Naive B cell (primary cell): ENCODE data around the gene MRPS22. TPM values are rescaled to one million over a fixed set of nuclear protein-coding genes. Genes with fewer than 3 reads are reported as not detected.

Experiments used
- ATAC-seq, 2 donors: fragments of 150-1000 bp; cut with Tn5 transposase; 2 replicates each; pipeline ENCODE4 v1.10.0; 2021; ENCODE audit warnings: low read depth in 2 of 2, mild to moderate bottlenecking in 2 of 2, moderate library complexity in 2 of 2
- DNase-seq: peaks from one replicate; pipeline ENCODE4 v3.0.0; 2022
- H3K27ac Mint-ChIP-seq, 6 donors: one replicate each; pipeline ENCODE4 v1.8.0; 2020 to 2022; ENCODE audit warnings: mild to moderate bottlenecking in 6 of 6, mixed read lengths in 6 of 6, moderate library complexity in 5 of 6, inconsistent platforms in 2 of 6
- H3K27me3 Mint-ChIP-seq, 3 donors: one replicate each; pipeline ENCODE4 v1.8.0; 2021 to 2022; ENCODE audit warnings: mixed read lengths in 3 of 3, mild to moderate bottlenecking in 1 of 3
- H3K36me3 Mint-ChIP-seq, 2 donors: one replicate each; pipeline ENCODE4 v1.8.0; 2020 to 2022; ENCODE audit warnings: mixed read lengths in 2 of 2, inconsistent platforms in 1 of 2, mild to moderate bottlenecking in 1 of 2
- H3K4me1 Mint-ChIP-seq, 3 donors: one replicate each; pipeline ENCODE4 v1.8.0; 2020 to 2022; ENCODE audit warnings: mixed read lengths in 3 of 3, inconsistent platforms in 1 of 3, mild to moderate bottlenecking in 1 of 3, moderate library complexity in 1 of 3
- H3K4me3 Mint-ChIP-seq, 8 donors: one replicate each; pipeline ENCODE4 v1.8.0; 2020 to 2022; ENCODE audit warnings: mild to moderate bottlenecking in 8 of 8, mixed read lengths in 8 of 8, moderate library complexity in 8 of 8, inconsistent platforms in 2 of 8
- H3K9me3 Mint-ChIP-seq, 7 donors: one replicate each; pipeline ENCODE4 v1.8.0; 2020 to 2022; ENCODE audit warnings: mixed read lengths in 7 of 7, mild to moderate bottlenecking in 5 of 7, inconsistent platforms in 2 of 7, moderate library complexity in 1 of 7
- polyA plus RNA-seq, 6 donors: library from polyadenylated mRNA; unstranded; fragments of 300-500 nt; fragmentation: Illumina TruSeq; gene quantifications; one replicate each; pipeline ENCODE4 v1.2.3, GENCODE V29; 2021; ENCODE audit warnings: low read depth in 6 of 6

Gene MRPS22
- polyA plus RNA-seq, 6 donors from 2014 or later, result 31.8 to 62.8 (median 40.6) TPM

DNA sequence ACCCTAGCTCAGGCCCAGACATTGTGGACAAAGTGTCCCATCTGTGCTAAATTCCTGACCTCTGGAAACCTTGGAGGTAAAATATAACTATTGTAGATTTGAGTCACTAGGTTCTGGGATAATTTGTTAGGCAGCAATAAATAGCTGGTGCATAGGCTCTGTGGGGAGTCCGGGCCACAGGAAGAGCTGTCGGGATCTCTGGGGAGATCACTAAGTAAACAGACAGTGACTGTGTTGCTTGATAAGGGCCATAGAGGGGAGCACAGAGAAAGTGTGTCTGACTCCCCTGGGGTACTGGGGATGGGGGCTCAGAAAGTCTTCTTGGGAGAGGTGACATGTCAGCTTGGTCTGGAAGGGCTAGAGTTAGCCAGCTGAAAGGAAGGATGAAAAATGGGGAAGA lies 37.7 kb upstream of the MRPS22 start:
- H3K4me1 Mint-ChIP-seq, result no peaks in the 10 kb centered on the region
- ATAC-seq (no peak), DNase-seq (no peak)
- H3K4me3 Mint-ChIP-seq, result no peak overlapping the region
- no peaks in the 10 kb centered on the region for H3K9me3 Mint-ChIP-seq
- peaks cover 6 to 20% (median 17%) of the 10 kb centered on the region in 3 donors for H3K27me3 Mint-ChIP-seq
- H3K27ac Mint-ChIP-seq, result peak overlapping the region in 1 of 6 donors; percentile 71
- H3K36me3 Mint-ChIP-seq, result no peaks in the 10 kb centered on the region

DNA sequence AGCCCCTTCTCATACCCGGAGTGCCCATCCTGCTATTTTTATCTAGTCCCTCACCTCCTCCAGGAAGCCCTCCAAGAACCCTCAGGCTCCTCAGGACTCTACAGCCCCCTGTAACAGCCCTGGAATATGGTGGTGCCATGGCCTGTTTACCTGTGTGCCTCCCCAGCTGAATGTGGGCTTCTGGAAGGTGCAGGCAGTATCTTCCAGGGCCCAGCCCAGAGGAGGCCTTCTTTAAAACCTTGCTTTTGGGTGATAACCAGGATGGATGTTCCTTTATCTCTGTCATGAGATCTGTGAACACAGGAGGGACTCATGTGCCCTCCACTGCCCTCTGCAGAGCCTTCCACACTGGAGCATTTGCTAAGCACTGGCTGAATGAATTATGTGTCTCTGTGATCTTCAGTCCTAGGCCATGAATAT lies 36.7 kb upstream of the MRPS22 start:
- Mint-ChIP-seq H3K27ac (no peak overlapping the region), H3K4me1 (no peaks in the 10 kb centered on the region), H3K36me3 (no peaks in the 10 kb centered on the region), H3K27me3 (peaks cover 6 to 25% (median 16%) of the 10 kb centered on the region in 3 donors), H3K9me3 (no peaks in the 10 kb centered on the region), H3K4me3 (no peak overlapping the region)
- ATAC-seq (no peak), DNase-seq (no peak)

DNA sequence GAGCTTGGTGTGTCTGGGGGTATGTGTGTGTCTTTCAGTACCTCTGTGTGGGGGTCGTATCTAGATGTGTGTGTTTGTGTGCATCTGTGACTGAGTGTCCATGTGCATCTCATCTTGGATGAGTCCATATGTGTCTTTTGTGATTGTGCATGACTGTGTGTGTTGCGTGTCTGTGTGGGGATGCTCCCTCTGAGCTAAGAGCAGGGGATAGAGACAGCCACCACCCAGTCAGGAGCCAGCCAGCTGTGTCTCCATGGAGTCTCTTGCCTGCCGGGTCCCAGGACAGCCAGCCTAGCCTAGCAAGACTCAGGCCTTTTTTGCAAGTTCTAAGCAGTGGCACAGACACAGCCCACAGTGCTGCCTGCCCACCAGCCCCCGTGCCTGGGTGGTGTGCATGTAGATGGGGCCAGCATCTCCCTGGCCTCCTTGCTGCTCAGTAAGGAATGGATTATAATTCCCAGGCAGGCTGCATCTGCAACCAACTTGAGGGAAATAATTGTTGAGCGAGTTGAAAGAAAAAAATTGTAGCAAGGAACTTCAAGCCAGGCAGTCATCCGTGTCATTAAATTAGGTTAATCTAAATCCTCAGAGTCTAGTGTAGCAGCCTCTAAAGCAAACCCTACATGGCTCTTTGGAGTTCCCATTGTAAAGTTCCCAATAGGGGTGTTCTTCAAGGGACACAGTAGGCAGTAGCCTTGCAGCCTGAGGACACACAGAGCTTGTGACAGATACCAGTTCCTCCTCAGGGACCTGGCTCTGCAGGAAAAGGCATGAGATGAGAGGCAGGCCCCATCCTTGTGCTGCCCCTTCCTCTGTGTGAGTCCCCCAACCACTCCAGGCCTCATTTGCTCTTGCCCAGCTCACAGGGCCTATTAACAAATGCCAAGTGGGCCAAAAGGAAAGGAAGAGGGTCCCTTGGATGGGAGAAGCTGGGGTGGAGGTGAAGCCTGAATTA lies 35.9 kb upstream of the MRPS22 start:
- H3K4me1 Mint-ChIP-seq, result no peaks in the 10 kb centered on the region
- no peak overlapping the region for H3K27ac Mint-ChIP-seq
- ATAC-seq (no peak), DNase-seq (no peak)
- peaks cover 8 to 25% (median 10%) of the 10 kb centered on the region in 3 donors for H3K27me3 Mint-ChIP-seq
- no peaks in the 10 kb centered on the region for H3K36me3 Mint-ChIP-seq
- no peak overlapping the region for H3K4me3 Mint-ChIP-seq
- H3K9me3 Mint-ChIP-seq, result no peaks in the 10 kb centered on the region

DNA sequence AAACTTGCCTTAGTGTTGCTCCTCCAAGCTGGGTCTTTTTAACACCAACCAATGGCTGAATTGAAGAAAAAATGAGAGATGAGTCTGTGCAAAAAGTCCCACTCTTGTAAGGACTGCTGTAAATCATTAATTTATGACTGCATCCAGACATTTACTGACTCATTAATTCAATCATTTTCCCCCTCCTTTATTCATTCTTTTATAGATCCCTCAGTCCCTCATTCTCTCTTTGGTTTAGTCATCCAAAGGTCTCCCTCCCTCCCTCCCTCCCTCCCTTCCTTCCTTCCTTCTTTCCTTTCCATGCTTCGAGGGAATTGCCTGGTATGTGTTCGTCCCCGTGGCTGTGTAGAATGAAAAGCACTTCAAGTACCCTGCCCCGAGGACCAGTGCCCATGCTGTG lies 35.3 kb upstream of the MRPS22 start:
- H3K4me3 Mint-ChIP-seq, result no peak overlapping the region
- H3K9me3 Mint-ChIP-seq, result no peaks in the 10 kb centered on the region
- ATAC-seq, result no peak
- H3K36me3 Mint-ChIP-seq, result no peaks in the 10 kb centered on the region
- H3K27ac Mint-ChIP-seq, result no peak overlapping the region
- no peak for DNase-seq
- H3K4me1 Mint-ChIP-seq, result no peaks in the 10 kb centered on the region
- peaks cover 11 to 30% (median 17%) of the 10 kb centered on the region in 3 donors for H3K27me3 Mint-ChIP-seq

DNA sequence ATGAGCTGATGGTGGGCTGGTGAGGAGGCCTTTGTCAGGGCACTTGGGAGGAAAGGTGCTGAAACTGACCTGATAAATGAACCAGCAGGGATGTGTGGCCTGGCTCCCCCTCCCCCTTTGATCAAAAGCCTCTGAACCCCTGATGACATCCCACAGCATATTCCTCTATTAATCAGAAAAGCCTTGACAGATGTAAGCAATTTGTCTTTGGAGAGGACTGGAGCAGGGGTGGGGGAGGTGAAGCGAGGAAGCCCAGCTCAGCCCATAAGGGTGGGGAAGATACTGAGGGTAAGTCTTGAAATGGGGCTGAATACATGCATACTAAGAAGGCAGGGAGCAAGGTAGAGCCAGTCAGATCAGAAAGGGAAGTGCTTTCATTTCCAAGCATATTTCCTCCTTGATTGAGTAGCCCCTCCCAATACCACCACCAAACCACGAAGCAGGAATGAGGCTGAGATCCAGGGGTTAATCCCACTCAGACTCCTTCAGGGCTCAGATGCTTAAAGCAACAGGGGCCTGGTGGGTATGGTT lies 34.7 kb upstream of the MRPS22 start:
- Mint-ChIP-seq H3K27ac (no peak overlapping the region), H3K4me3 (no peak overlapping the region)
- ATAC-seq, result no peak

DNA sequence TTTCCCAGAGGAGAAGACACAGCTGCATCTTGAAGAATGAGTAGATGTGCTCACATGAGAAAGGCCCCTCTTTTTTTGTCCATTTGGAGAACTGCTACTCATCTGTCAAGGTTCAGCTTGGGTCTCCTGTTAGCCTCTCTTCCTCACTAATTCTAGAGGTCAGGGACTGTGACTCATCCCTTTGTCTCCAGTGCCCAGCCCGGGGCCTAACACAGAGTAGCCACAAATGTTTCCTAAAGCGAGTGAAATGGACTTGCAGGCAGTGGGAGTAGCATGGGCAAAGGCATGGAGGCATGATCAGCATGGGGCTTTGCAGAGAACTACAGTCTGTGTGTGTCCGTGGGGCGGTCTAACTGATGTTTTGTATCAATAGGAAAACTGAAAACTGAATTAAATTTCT lies 33.9 kb upstream of the MRPS22 start:
- H3K4me3 Mint-ChIP-seq, result no peak overlapping the region
- no peak for DNase-seq
- no peaks in the 10 kb centered on the region for H3K4me1 Mint-ChIP-seq
- no peak overlapping the region for H3K27ac Mint-ChIP-seq
- H3K27me3 Mint-ChIP-seq, result peaks cover 22 to 35% (median 22%) of the 10 kb centered on the region in 3 donors
- no peaks in the 10 kb centered on the region for H3K9me3 Mint-ChIP-seq
- ATAC-seq, result no peak
- no peaks in the 10 kb centered on the region for H3K36me3 Mint-ChIP-seq

More for the DNA sequence above, 34.7 kb upstream of the MRPS22 start:
- no peak for DNase-seq
- Mint-ChIP-seq H3K9me3 (no peaks in the 10 kb centered on the region), H3K4me1 (no peaks in the 10 kb centered on the region), H3K36me3 (no peaks in the 10 kb centered on the region), H3K27me3 (peaks cover 17 to 35% (median 20%) of the 10 kb centered on the region in 3 donors)

DNA sequence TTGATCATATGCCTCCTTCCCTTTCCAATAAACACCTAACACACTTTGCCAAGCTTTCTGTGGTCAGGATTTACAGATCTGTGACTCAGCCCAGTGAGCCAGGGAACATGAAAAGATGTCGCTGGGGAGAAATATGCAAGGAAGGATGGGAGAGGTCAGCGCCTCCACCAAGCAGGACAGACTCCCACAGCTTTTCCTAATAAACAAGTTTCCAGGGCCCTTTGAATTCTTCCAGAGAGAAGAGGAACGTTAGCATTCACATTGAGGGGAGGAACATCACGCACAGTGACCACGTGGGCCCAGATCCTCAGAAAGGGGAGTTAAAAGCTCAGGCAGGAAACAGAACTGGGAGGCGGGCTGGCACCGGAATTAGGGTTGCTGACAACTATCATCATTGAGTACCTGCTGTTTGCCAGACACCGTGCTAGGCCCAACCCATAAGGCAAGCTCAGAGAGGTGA lies 33.3 kb upstream of the MRPS22 start:
- no peaks in the 10 kb centered on the region for H3K36me3 Mint-ChIP-seq
- DNase-seq (no peak), ATAC-seq (no peak)
- no peaks in the 10 kb centered on the region for H3K9me3 Mint-ChIP-seq
- H3K27me3 Mint-ChIP-seq, result peaks cover 23 to 38% (median 25%) of the 10 kb centered on the region in 3 donors
- peak overlapping the region in 2 of 6 donors; percentile 32 to 72 for H3K27ac Mint-ChIP-seq
- no peaks in the 10 kb centered on the region for H3K4me1 Mint-ChIP-seq
- no peak overlapping the region for H3K4me3 Mint-ChIP-seq

DNA sequence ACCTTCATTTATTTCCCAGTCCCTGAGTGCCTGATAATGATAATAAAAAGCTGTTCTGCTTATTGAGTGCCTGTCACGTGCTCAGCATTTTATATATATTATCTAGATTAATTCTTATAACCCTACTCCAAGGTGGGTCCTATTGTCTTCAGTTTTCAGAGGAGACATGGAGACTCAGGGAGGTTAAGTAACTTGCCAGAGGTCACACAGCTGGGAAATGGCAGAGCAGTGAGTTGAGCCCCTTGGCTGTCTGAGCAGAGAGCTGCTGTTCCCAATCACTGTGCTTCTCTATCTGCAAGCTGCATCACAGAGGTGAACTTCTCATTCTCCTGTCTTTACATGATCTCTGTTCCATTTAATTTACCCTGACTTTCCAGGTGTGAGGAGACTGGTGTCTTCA lies 32.3 kb upstream of the MRPS22 start:
- H3K9me3 Mint-ChIP-seq, result no peaks in the 10 kb centered on the region
- DNase-seq, result no peak
- ATAC-seq, result no peak
- peaks cover 23 to 49% (median 33%) of the 10 kb centered on the region in 3 donors for H3K27me3 Mint-ChIP-seq
- H3K27ac Mint-ChIP-seq, result no peak overlapping the region
- H3K4me3 Mint-ChIP-seq, result no peak overlapping the region
- H3K36me3 Mint-ChIP-seq, result no peaks in the 10 kb centered on the region
- no peaks in the 10 kb centered on the region for H3K4me1 Mint-ChIP-seq

DNA sequence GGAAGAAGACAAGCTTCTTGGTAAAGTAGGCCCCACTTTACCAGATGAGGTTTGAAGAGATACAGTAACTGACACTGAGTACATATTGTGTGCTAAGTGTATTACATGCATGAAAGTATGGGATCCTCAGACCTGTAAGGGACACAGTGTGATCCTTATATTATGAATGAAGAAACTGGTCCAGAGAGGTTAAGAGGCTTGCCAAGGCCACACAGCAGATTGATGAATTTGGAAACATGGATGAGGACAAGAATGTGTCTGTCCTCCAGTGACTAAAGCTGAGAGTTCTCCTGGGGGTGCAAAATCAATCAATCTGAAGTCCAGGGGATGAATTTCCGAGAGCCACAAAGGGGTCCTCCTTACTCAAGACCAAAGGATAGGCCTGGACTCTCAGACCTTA lies 31.4 kb upstream of the MRPS22 start:
- H3K27ac Mint-ChIP-seq, result no peak overlapping the region
- peaks cover 26 to 54% (median 35%) of the 10 kb centered on the region in 3 donors for H3K27me3 Mint-ChIP-seq
- no peaks in the 10 kb centered on the region for H3K4me1 Mint-ChIP-seq
- H3K36me3 Mint-ChIP-seq, result no peaks in the 10 kb centered on the region
- ATAC-seq (no peak), DNase-seq (no peak)
- H3K9me3 Mint-ChIP-seq, result no peaks in the 10 kb centered on the region
- no peak overlapping the region for H3K4me3 Mint-ChIP-seq

DNA sequence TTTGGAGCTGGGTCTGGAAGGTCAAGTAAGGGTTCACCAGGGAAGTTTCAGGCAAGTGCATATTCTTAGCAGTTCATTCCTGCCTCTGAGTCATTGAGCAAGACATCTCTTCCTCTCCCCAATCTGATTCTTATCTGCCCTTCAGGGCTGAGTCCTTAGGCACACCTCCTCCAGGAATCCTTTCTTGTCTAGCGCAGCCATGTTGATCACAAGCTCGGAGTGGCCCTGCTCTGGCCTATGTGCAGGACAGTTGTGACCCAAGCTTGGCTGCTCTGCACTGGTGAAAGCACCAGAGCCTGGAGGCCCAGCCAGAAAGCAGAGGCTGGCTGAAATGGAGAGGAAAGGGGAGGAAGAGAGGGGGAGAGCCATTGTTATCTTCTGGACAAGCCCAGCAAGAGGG lies 30.9 kb upstream of the MRPS22 start:
- H3K36me3 Mint-ChIP-seq, result no peaks in the 10 kb centered on the region
- DNase-seq (no peak), ATAC-seq (no peak)
- H3K4me3 Mint-ChIP-seq, result no peak overlapping the region
- peaks cover 27 to 57% (median 33%) of the 10 kb centered on the region in 3 donors for H3K27me3 Mint-ChIP-seq
- H3K9me3 Mint-ChIP-seq, result no peaks in the 10 kb centered on the region
- H3K4me1 Mint-ChIP-seq, result no peaks in the 10 kb centered on the region
- no peak overlapping the region for H3K27ac Mint-ChIP-seq

DNA sequence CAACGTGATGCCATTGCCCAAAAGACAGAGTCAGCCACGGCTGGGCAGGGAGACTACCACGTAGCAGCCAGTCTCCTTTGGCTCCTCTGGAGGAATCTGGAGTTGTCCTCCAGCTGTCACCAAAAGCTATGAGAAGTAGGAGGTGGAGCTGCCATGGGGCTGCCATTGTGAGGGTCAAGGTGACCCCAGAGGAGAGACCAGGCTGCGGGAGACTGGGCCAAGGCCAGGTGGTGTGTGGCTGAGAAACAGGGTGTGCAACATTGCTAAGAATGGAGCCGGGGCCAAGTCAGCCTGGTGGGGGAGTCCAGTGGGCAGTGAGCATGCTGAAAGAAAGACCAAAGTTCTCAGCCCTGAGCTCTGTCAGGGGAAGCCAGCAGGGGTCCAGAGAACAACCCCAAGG lies 29.9 kb upstream of the MRPS22 start:
- Mint-ChIP-seq H3K27me3 (peaks cover 27 to 60% (median 42%) of the 10 kb centered on the region in 3 donors), H3K9me3 (no peaks in the 10 kb centered on the region), H3K27ac (no peak overlapping the region), H3K36me3 (no peaks in the 10 kb centered on the region), H3K4me1 (no peaks in the 10 kb centered on the region), H3K4me3 (no peak overlapping the region)
- no peak for DNase-seq
- ATAC-seq, result no peak

DNA sequence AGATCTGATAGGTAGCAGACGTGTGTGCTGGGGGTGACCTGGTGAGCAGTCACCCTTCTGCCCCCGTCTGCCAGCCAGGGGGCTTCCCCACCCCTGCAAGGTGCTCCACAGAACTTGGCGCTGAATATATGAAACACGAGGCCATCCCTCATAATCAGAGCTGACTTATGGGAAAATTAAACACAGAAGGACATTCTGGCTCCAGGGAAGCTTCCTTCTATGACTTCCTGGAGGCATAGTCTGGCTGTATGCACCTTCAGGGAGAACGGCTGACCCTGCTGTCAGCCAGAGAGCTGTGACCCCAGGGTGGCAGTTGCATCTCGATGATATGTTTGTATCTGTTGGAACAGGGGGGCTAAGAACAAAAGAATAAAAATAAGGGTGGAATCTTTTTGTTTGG lies 26.6 kb upstream of the MRPS22 start:
- Mint-ChIP-seq H3K36me3 (no peaks in the 10 kb centered on the region), H3K4me1 (no peaks in the 10 kb centered on the region), H3K27ac (no peak overlapping the region), H3K9me3 (no peaks in the 10 kb centered on the region), H3K27me3 (peaks cover 27 to 64% (median 50%) of the 10 kb centered on the region in 3 donors), H3K4me3 (no peak overlapping the region)
- DNase-seq (no peak), ATAC-seq (no peak)

DNA sequence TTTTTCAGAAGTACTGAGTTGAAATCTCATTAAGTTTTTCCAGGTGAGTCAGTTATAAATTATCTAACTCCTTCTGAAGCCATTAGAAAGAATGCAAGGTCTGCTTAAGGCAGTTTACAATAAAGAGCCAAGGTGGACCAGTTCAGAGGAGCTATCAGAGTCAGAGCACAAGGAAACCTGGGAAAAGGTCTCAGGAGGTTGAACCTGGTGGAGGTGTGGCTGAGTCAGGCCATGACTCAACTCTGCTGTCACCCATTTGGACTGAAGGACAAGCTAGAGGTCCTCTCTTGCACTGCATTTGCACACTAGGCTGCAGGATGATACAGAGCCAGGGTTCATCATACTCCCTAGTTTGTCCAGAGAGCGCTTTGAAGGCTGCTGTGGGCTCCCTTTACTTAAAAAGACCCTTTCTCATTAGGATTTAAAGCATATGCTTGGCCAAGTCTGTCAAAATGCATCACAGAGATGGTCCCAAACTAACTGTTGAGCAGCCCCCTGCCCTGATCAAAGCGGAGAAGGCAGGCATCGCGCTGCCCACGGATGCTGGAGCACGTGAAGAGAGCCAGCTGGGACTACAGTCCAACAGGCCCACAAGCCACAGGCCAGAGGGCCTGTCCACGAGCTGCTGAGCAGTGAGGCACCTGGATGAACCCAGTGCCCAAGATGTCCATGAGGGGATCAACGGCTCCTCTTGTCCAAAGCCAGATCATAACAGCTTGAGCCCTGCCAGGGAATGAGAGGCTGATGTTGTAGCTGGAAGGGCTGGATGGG lies 26.0 kb upstream of the MRPS22 start:
- Mint-ChIP-seq H3K27ac (no peak overlapping the region), H3K4me1 (no peaks in the 10 kb centered on the region), H3K4me3 (no peak overlapping the region), H3K9me3 (no peaks in the 10 kb centered on the region), H3K36me3 (no peaks in the 10 kb centered on the region), H3K27me3 (peaks cover 24 to 62% (median 54%) of the 10 kb centered on the region in 3 donors)
- ATAC-seq (no peak), DNase-seq (no peak)
